Ishikawa (cell line): ENCODE measurements around the gene FASLG.

Experiments used
- EGR1 ChIP-seq: IDR thresholded peaks from 2 replicates; pipeline ENCODE4 v1.6.1; 2012
- EP300 ChIP-seq: IDR thresholded peaks from 2 replicates; pipeline ENCODE4 v1.6.1; 2012; ENCODE audit warnings: borderline replicate concordance
- RAD21 ChIP-seq: IDR thresholded peaks from 2 replicates; pipeline ENCODE4 v1.6.1; 2012; ENCODE audit warnings: low read depth
- REST ChIP-seq: IDR thresholded peaks from 2 replicates; pipeline ENCODE4 v1.6.1; 2012; ENCODE audit warnings: low read depth, mild to moderate bottlenecking
- TAF1 ChIP-seq: IDR thresholded peaks from 2 replicates; pipeline ENCODE4 v1.6.1; 2012; ENCODE audit warnings: low read depth, mild to moderate bottlenecking
- TEAD4 ChIP-seq: IDR thresholded peaks from 2 replicates; pipeline ENCODE4 v1.6.1; 2012
- ZBTB7A ChIP-seq: IDR thresholded peaks from 2 replicates; pipeline ENCODE4 v1.6.1; 2012; ENCODE audit warnings: low read depth
- TF ChIP-seq, protein P1 (sequence below): IDR thresholded peaks from 2 replicates; pipeline ENCODE4 v1.6.1; 2012

DNA sequence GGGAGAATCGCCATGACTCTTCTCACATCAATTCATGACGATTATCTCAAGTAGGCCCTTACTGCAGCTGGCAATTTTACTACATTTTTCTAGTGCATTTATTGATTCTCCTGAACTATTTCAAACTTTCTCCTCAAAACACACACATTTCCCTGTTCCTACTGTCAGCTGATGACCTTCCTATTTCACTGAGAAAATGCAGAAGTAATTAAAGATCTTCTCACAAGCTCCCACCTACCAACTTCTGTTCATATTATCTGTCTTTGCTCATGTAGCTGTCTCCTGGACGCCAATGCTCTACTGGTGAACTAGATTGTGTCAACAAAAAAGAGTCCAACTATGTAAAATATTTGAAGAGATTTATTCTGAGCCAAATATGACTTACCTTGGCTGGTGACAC is 36.4 kb upstream of the FASLG start:
- TF ChIP-seq TAF1 (no peak), TEAD4 (no peak), RAD21 (no peak), ZBTB7A (no peak), EGR1 (no peak), REST (no peak), EP300 (no peak)
- TF ChIP-seq, protein P1, sequence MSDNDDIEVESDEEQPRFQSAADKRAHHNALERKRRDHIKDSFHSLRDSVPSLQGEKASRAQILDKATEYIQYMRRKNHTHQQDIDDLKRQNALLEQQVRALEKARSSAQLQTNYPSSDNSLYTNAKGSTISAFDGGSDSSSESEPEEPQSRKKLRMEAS: no peak
